C1 segment of cervical spinal cord (tissue), 14 donors: ENCODE results near the gene RDH8.
A peak's percentile ranks its signal among the peaks of the same experiment; 100 is the strongest.

Source experiments
- DNase-seq, 14 donors: peaks; one replicate each; lab custom pipeline; 2025; lab: John Stamatoyannopoulos, UW

Gene RDH8, protein sequence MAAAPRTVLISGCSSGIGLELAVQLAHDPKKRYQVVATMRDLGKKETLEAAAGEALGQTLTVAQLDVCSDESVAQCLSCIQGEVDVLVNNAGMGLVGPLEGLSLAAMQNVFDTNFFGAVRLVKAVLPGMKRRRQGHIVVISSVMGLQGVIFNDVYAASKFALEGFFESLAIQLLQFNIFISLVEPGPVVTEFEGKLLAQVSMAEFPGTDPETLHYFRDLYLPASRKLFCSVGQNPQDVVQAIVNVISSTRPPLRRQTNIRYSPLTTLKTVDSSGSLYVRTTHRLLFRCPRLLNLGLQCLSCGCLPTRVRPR

DNA sequence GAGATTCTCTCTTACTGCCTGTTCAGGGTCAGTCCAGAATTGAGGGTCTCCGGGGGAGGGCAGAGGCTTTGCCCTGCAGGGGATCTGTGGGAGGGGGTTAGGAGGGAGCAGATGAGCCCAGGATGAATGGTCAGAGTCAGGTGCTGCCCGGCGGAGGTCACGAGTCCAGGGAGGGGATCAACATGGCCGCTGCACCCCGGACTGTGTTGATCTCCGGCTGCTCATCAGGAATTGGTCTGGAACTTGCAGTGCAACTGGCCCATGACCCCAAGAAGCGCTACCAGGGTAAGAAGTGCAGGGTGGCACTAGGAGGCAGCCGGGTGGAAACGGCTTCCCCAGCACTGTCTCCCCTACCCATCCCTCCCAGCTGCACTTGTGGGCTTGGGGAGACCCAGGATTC is at the start of gene RDH8:
Gene RDH8, plus strand, starts transcription at position 168 of the 400 bp plus-strand sequence. Its CDS starts 15 bp downstream, at position 183.
- no peak for DNase-seq

DNA sequence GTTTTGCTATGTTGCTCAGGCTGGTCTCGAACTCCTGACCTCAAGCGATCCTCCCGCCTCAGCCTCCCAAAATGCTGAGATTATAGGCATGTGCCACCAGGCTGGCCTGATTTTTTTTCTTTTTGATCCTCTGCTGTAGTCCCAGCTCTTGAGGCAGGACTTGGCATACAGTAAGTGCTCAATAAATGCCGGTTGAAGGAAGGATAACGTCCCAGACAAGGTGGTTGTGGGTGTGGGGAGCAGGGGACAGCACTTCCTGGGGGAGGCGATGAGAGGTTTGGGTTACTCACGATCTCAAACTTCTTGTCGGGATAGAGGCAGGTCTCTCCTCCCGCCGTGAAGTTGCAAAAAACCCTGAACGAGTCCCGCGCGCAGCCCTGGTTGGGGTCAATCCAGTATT is 47.3 kb upstream of the RDH8 start:
- no peak for DNase-seq

DNA sequence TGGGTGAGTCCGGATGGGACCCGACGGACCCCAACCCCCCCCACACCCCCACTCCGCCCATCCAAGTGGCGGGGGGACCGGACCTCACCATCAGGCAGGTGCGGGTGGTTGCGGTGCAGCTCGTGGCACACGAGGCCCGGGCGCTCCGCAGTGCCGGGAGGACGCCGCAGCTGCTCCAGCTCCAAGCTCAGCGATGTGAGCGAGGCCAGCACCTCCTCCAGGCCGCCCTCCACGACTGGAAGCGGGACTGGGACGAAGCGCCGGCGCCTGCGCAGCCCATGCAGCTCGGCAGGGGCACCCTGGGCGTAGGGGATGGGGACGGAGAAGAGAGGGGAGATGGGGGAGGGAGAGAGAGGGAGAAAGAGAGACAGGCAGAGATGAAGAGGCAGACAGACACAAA is 46.8 kb upstream of the RDH8 start:
- no peak for DNase-seq

DNA sequence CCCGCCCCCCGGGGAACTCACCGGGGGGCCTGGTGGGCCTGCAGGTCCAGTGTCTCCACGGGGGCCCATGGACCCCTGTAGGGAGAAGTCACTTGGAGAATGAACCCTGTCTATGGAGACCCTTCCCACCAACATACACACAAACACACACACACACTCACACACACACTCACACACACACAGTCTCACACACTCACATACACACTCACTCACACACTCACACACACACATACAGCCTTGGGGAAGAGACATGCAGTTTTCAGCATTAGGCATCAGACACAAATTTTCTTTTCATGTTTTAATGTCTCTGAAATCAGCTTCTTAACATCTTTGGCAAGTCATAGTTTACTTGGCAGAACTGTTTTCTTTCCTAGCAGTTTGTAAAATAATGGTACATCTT is 46.0 kb upstream of the RDH8 start:
- DNase-seq: no peak

DNA sequence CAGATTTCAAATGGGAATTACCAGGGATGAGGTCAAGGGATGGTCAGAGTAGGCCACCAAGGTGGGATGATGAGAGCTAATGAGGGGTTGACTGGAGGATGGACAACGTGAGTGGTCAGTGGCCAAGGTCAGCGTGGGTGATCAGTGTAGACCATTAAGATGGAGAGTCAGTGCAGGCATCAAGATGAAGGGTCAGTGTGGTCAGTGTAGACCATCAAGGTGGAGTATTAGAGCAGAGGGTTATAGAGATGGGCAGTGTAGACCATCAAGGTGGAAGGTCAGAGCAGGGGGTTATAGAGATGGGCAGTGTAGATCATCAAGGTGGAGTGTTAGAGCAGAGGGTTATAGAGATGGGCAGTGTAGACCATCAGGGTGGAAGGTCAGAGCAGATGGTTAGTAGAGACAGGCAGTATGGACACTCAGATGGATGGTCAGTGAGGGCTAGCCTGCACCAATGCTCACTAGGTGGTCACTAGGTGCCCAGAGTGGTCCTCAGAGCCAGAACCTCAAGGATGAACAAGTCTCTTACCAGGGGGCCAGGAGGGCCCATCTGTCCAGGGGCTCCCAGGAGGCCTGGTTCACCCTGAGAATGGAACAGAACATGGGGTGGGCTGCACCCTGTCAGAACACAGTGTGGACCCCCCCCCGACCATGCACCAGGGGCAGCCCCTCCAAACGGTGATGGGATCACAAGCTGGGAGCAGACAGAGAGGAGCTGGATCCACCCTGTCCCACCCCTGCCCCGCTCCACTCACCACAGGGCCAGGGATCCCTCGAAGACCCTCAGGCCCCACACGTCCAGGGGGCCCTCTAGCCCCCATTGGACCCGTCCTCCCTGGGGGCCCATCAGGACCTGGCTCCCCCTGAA is 44.2 kb upstream of the RDH8 start:
- no peak for DNase-seq

DNA sequence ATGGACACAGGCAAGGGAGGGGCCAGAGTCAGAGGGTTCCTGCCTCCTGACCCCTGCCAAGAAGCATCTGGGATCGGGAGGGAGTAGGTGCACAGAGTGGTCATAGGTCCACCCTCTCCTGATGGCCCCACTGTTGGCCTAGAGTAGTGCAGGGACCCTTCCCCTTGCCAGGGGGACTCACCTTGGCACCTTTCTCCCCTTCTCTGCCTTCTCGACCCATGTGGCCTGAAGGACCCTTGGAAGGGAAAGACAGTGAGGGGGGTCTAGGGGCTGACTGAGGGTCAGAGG is 43.7 kb upstream of the RDH8 start:
- no peak for DNase-seq

DNA sequence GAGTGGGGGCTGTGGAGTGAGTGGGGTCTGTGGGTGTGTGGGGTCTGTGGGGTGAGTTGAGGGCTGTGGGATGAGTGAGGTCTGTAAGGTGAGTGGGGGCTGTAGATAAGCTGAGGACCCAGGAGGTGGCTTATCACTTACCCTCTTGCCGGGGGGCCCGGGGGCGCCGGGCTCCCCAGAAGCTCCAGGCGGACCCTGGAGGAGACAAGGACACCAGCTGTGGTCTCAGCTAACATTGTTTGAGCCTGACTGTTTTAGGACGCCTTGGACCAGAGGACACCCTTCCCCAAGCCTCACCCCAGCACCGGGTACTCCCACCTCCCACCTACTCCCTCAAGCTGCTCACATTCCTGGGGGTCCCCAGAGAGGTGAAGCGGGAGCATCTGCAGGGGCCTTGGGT is 42.8 kb upstream of the RDH8 start:
- DNase-seq: no peak

DNA sequence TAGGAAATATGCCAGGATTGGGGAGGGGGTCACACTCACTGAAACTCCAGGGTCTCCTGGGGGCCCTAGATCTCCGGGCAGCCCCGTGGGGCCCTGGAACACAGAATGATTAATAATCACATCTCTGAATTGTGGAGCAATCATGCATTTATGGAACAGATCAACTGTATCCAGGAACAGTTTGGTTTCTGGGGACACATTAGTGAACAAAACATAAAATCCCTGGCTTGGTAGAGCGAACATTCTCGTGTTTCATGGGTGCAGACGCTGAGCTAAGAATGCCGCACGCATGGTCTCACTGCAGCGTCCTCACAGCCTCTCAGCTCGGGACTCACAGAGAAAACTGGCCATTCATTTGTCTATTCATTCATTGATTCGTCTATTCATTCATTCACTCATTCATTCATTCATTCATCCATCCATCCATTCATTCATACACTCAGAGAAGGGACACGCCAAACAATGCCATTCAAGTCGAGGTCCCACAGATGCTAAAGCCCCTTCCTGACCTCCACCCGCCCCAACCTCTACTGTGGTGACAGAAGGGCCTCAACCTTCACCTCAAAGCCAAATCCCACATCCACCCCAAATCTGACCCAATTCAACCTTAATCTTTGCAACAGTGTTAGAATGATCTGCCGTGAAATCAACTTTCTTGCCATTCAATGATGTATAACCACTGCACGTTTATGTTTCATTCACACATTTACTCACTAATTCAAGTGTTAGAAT is 42.0 kb upstream of the RDH8 start:
- no peak for DNase-seq

DNA sequence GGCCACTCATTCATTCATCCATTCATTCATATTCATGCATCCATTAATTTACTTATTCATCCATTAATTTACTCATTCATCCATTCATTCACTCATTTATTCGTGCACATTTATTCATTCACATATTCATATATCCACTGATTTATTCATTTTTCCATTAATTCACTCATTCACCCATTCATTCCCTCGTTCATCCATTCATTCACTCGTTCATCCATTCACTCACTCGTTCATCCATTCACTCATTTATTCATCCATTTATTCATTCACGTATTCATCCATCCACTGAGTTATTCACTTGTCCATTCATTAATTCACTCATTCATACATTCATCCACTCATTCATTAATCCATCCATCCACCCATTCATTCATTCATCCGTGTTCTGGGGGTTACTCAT is 41.2 kb upstream of the RDH8 start:
- DNase-seq: no peak

DNA sequence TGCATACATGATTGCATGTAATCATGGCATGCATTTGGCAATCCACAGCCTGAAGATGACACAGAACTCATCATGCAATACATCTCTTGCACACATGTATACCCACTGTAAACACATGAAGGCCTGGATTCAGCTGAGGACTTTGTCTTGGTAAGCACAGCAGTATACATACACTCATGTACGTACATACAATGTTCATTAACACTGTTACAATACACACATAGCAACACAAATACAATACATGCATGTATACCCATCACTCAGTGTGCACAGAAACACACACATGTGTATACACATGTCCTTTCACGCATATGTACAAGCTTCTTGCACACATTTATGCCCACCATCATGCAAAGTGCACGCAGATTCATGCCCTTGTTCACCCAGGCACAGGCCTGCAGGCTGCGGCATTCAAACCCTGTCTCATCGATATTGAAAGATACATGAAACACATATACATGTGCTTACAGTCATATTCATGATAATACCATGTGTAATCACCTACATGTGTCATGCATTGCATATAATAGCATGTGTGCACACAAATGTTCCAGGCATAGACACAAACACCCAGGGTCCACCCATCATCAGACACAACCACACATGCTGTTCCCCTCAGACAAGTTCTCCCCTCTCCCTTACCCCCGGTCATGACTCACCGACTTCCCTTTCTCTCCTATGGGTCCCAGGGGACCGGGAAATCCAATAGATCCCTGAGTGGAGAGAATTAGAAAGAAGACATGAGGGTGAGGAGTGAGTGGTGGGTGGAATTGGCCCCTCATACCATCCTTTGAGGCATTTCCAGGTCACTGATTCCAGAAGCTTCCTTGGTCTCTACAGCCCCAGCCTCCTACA is 31.6 kb upstream of the RDH8 start:
- no peak for DNase-seq

DNA sequence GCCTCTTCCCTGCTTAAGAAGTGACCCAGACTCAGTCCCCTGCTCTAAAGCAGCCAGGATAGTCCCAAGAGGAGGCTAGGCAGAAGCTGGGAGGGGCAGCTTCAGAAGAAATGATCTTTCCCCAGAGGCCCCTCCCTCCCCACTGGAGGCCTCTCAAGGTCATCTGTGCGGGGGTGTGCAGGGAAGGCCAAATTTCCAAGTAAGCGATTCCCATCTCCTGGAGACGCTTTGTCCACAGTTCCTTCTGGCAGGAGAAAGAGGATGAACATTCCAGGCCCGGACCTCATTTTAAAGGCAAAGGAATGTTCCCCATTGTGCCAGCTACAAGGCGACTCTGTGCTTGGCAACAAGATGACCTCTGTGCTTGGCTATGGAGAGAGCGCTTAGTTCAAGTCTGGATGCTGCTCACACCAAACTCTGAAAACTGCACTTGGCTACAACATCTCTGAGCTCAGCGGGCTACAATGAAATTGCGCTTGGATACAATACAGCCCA is 26.4 kb upstream of the RDH8 start:
- peak in 11 of 14 donors; percentile 6 to 84 (median 44) for DNase-seq

DNA sequence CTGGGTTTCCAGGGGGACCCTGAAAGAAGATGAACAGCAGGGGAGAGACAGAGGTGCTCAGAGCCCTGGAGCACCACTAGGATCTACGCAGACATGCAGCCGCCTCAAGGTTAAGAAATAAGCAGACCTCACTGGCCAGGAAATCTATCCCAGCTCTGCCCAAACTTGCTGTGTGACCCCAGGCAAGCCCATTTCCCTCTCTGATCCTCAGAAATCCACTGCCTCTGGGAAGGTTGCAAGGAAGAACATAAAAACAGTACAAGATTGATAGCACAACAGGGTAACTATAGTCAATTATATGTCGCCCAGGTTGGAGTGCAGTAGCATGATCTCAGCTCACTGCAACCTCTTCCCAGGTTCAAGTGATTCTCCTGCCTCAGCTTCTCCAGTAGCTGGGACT is 23.8 kb upstream of the RDH8 start:
- no peak for DNase-seq

DNA sequence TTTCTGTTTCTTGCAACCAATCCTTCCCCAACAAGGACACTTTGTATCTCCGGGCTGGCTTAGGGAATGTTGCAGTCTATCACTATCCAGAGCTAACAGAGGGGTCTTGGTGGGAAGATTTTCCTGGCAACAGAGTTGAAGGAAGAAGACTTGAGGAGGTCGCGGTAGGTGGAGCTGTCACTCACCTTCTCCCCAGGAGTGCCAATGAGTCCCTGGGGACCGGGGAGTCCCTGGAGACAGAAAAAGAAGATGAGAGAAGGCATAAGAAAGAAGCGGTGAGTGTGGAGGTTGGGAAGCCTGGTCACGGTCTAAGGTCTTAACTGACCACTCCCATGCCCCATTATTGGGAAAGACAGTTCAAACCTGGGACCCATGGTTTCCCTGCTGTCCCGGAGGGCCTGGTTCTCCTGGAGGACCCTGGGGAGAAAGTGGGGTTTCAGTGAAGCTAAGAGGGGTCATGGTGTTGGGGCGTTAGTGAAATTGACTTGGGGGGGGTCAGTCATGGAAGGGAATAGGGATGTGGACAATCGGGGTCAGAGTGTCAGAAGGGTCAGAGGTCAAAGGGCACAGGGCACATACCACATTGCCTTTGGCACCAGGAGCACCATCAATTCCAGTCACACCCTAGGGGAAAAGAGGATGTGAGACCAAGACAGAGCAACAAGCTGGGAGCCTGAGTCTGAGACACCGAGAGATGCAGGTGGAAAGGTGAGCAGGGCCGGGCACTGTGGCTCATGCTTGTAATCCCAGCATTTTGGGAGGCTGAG is 21.7 kb upstream of the RDH8 start:
- no peak for DNase-seq

DNA sequence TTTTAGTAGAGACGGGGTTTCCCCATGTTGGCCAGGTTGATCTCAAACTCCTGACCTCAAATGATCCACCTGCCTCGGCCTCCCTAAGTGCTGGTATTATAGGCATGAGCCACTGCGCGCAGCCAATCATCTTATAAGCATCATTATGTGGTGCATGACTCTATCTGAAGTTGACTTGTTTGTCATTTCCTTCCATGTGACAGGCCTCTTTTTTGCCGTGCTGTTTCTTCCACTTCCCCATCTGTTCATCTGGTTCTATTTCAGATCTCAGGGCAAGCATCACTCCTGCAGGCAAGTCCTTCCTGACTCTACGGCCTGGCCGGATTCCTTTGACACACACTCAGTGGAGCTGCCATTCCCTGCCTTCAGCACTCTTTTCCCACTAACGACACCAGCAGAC is 18.2 kb upstream of the RDH8 start:
- no peak for DNase-seq

DNA sequence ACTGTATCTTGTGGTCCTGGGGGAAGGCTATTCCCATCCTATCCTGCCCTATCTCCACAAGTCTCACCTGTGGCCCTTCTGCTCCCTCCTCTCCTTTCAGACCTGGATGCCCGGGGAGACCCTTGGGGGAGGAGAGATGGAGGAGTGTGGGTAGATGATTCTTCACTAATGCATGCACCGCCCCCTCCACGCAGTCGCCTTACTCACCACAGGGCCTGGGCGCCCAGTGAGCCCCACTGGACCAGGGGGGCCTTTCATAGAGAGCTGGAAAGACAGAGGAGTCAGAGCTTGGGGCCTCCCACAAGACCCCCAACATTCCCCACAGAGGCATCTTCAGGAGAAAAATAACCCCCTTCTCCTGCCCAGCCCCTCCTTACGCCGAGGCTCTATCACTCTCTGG is 17.3 kb upstream of the RDH8 start:
- DNase-seq: no peak

DNA sequence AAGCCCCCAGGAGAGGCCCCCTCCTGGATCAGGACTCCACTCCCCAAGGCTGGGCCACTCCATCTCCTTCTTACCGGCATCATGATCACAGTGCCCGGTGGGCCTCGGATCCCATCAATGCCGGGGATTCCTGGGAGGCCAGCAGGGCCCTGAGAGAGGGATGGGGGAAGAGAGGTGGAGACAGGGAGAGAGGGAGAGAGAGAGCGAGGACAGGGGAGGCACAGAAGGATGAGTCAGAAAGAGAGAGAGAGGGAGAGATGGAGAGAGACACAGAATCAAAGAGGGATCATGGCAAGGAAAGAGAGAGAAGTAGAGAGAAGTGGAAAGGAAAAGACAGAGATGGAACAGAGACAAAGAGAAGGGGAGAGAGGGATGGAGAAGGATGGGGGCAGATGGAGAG is 16.7 kb upstream of the RDH8 start:
- no peak for DNase-seq

DNA sequence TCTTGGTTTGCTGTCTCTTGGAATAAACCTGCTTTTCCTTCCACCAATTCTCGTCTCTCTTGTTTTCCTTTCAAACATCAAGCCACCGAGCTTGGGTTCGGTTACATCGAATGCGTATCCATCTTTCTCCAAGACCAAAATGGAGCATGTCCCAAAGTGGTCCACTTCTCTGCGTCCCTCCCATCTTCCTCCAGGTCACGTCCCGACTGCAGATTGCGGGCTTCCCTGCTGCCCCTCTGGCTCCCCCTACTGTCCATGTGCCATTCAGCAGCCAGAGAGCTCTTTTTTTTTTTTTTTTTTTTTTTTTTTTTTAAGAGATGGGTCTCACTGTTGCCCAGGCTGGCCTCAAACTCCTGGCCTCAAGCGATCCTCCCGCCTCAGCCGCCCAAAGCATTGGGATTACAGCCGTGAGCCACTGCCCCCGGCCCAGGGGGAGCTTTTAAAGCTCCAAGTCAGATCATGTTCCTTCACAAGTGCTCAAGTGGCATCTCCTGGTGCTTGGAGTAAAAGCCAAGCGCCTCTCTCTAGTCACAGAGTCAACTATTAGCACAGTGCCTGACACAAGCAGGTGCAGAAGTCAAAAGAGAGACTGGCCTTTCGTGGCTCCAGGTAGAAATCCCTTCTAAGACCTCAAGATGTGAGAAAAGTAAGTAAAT is 13.0 kb upstream of the RDH8 start:
- DNase-seq: peak in 8 of 14 donors; percentile 2 to 41 (median 17)

DNA sequence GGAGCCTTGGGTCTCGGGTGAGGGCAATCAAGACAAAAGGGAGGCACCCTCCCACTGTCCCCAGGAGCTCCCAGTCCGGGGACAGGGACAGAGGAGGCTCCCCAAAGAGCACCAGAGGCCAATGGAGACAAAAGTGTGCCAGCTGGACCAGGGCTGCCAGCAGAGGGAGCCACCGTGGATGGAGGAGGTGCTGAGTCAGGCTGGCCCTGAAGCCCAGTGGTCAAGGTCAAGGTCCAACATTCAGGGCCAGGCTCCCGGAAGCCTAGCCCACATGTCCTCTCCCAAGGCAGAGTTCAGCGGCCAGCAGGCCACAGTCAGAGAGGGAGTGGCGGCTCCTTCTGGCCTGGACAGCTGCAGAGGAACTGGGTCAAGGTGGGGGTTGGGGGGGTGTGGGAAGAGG is 11.4 kb upstream of the RDH8 start:
- DNase-seq: no peak

DNA sequence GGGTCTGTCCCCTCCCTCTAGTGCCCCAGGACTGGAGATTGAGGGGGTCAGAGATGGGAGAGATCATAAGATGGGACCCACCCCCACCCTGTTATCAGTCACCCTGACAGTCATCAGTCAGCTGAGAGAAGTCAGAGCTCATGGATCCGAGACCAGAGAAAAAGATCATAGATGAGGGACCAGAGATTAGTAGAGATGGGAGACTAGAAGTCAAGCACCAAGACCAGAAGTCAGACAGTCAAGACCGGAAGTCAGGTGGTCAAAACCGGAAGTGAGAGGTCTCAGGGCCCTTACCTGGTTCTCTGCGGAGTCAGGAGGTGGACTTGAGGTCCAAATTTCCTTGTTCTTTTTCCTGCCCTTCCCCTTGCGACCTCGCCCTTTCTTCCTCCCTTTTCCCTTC is 10.0 kb upstream of the RDH8 start:
- DNase-seq: no peak

DNA sequence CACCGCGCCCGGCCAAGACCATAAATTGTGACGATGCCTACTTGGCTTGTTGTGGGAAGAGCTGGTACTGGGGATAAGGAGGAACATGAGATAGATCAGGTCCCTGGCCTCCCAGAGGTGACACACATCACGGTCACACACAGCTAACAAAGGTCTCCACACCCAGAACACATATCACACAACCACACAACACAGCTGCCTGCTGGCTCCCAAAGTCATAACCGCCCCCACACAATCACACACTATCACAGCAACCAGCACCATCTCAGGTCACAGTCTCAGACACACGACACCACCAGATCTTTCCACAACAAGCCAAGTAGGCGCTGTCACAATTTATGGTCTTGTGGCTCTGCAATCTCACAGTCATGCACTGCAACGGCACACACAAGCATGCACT is 8.7 kb upstream of the RDH8 start:
- DNase-seq: no peak
